KMS-11 (cell line): Measurements from ENCODE around the gene EXOSC10.

Source experiments
- H2AFZ ChIP-seq: fragments of 200-600 bp; sonication (generic); 2 replicates; pipeline ENCODE4 v1.6.1; 2016; ENCODE audit warnings: antibody characterized with exemption, mixed run types, low read depth
- H3K27ac ChIP-seq: fragments of 200-600 bp; sonication (generic); 2 replicates; pipeline ENCODE4 v1.6.1; 2016; ENCODE audit warnings: mild to moderate bottlenecking, mixed run types
- H3K27me3 ChIP-seq: fragments of 200-600 bp; sonication (generic); 2 replicates; pipeline ENCODE4 v1.6.1; 2017; ENCODE audit warnings: mild to moderate bottlenecking, low read depth, mixed run types, moderate library complexity; ENCODE audit not compliant: insufficient read depth
- H3K36me3 ChIP-seq: fragments of 200-600 bp; sonication (generic); 2 replicates; pipeline ENCODE4 v1.6.1; 2017; ENCODE audit warnings: mild to moderate bottlenecking, mixed run types; ENCODE audit not compliant: insufficient read depth
- H3K4me1 ChIP-seq: fragments of 200-600 bp; sonication (generic); 2 replicates; pipeline ENCODE4 v1.6.1; 2016; ENCODE audit warnings: mild to moderate bottlenecking, low read depth, mixed run types; ENCODE audit not compliant: poor library complexity, severe bottlenecking
- H3K4me2 ChIP-seq: fragments of 200-600 bp; sonication (generic); 2 replicates; pipeline ENCODE4 v1.7.0; 2016; ENCODE audit warnings: mild to moderate bottlenecking, mixed run types
- H3K4me3 ChIP-seq: fragments of 200-600 bp; sonication (generic); IDR thresholded peaks from 2 replicates; pipeline ENCODE4 v1.6.1; 2017; ENCODE audit warnings: low read depth, low read length, mixed read lengths; ENCODE audit not compliant: insufficient read depth
- H3K79me2 ChIP-seq: fragments of 200-600 bp; sonication (generic); 2 replicates; pipeline ENCODE4 v1.6.1; 2016; ENCODE audit warnings: low read depth, mixed run types; ENCODE audit not compliant: insufficient read depth
- H3K9ac ChIP-seq: fragments of 200-600 bp; sonication (generic); 2 replicates; pipeline ENCODE4 v1.6.1; 2016; ENCODE audit warnings: mild to moderate bottlenecking, mixed run types
- H4K20me1 ChIP-seq: fragments of 200-600 bp; sonication (generic); 2 replicates; pipeline ENCODE4 v1.6.1; 2016; ENCODE audit warnings: mild to moderate bottlenecking, mixed run types; ENCODE audit not compliant: insufficient read depth
- CTCF ChIP-seq: fragments of 200-600 bp; sonication (generic); conservative IDR thresholded peaks from 2 replicates; pipeline ENCODE4 v1.6.1; 2017; ENCODE audit warnings: low read depth, mild to moderate bottlenecking, antibody characterized with exemption, low read length, moderate library complexity, mixed read lengths

EXOSC10 gene

GRCh38 chr1:11138029-11138428 is 38.4 kb upstream of the EXOSC10 start:
- Histone ChIP-seq H3K27ac (no peak overlapping the region), H3K4me2 (no peak overlapping the region), H3K79me2 (no peaks in the 10 kb centered on the region), H3K4me3 (no peak overlapping the region), H3K36me3 (no peaks in the 10 kb centered on the region), H4K20me1 (no peaks in the 10 kb centered on the region), H2AFZ (no peak overlapping the region), H3K9ac (no peak overlapping the region), H3K27me3 (no peaks in the 10 kb centered on the region), H3K4me1 (no peaks in the 10 kb centered on the region)
- no peak for TF ChIP-seq CTCF

GRCh38 chr1:11134898-11135266 is 35.2 kb upstream of the EXOSC10 start:
- Histone ChIP-seq H3K27ac (no peak overlapping the region), H3K4me1 (no peaks in the 10 kb centered on the region), H3K36me3 (no peaks in the 10 kb centered on the region), H4K20me1 (no peaks in the 10 kb centered on the region), H3K4me2 (no peak overlapping the region), H3K4me3 (no peak overlapping the region), H3K27me3 (no peaks in the 10 kb centered on the region), H3K9ac (no peak overlapping the region), H2AFZ (no peak overlapping the region), H3K79me2 (no peaks in the 10 kb centered on the region)
- no peak for TF ChIP-seq CTCF

GRCh38 chr1:11134251-11134897 is 34.7 kb upstream of the EXOSC10 start:
- Histone ChIP-seq H3K36me3 (no peaks in the 10 kb centered on the region), H3K4me3 (no peak overlapping the region), H4K20me1 (no peaks in the 10 kb centered on the region), H3K9ac (no peak overlapping the region), H3K4me2 (no peak overlapping the region), H3K4me1 (no peaks in the 10 kb centered on the region), H3K27me3 (no peaks in the 10 kb centered on the region), H3K27ac (no peak overlapping the region), H2AFZ (no peak overlapping the region), H3K79me2 (no peaks in the 10 kb centered on the region)
- TF ChIP-seq CTCF = no peak

- no peak for TF ChIP-seq CTCF
- Histone ChIP-seq H4K20me1 (no peaks in the 10 kb centered on the region), H3K4me1 (no peaks in the 10 kb centered on the region), H3K27ac (no peak overlapping the region), H3K36me3 (peaks cover 5% of the 10 kb centered on the region; the same call in 1 of the 2 replicates), H3K27me3 (no peaks in the 10 kb centered on the region), H2AFZ (no peak overlapping the region), H3K4me3 (no peak overlapping the region), H3K9ac (no peak overlapping the region), H3K4me2 (no peak overlapping the region), H3K79me2 (no peaks in the 10 kb centered on the region)
These were observed 33.1 kb upstream of the EXOSC10 start for GRCh38 chr1:11132563-11133293.
